ENCODE results near the gene ALPK1.

- no peak for TF ChIP-seq EZH2 (IDR thresholded peaks at IDR 0.05; ENCODE audit: borderline replicate concordance, low read depth, low read length, poor library complexity, severe bottlenecking)
- TF ChIP-seq, protein P1, sequence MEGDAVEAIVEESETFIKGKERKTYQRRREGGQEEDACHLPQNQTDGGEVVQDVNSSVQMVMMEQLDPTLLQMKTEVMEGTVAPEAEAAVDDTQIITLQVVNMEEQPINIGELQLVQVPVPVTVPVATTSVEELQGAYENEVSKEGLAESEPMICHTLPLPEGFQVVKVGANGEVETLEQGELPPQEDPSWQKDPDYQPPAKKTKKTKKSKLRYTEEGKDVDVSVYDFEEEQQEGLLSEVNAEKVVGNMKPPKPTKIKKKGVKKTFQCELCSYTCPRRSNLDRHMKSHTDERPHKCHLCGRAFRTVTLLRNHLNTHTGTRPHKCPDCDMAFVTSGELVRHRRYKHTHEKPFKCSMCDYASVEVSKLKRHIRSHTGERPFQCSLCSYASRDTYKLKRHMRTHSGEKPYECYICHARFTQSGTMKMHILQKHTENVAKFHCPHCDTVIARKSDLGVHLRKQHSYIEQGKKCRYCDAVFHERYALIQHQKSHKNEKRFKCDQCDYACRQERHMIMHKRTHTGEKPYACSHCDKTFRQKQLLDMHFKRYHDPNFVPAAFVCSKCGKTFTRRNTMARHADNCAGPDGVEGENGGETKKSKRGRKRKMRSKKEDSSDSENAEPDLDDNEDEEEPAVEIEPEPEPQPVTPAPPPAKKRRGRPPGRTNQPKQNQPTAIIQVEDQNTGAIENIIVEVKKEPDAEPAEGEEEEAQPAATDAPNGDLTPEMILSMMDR (conservative IDR thresholded peaks at IDR 0.05; ENCODE audit: low read depth, low read length): no peak
Measured at GRCh38 chr4:112418092-112418491, 120.9 kb downstream of the ALPK1 start.

Measured in A673 (cell line).